HG03378 (cell line): ENCODE data around the gene TCOF1.

ENCODE experiments used
- ATAC-seq: cut with Tn5 transposase; IDR thresholded peaks from one replicate; pipeline ENCODE4 v1.9.1; 2021; ENCODE audit warnings: mild to moderate bottlenecking, moderate library complexity; ENCODE audit not compliant: unreplicated experiment

The TCOF1 gene

GRCh38 chr5:150446088-150446487 is 88.6 kb downstream of the TCOF1 start:
- no peak for ATAC-seq

DNA sequence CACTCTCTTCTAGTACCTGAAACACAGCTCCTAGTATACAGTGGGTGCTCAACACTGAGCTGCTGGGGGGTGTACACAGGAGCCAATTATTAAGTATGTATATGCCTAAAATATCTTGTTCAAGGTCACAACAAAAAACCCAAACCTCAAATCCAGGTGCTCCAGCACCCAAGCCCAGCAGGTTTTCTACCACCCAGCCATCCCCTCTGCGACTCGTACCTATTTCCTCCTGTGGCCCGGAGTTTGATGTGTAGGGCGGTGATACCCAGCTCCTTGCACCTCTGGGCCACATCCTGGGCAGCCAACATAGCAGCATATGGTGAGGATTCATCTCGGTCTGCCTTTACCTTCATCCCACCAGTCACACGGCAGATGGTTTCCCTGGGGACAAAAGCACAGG is 89.1 kb downstream of the TCOF1 start:
- ATAC-seq = no peak

- no peak for ATAC-seq
Observed at GRCh38 chr5:150447188-150447587, 89.7 kb downstream of the TCOF1 start.

DNA sequence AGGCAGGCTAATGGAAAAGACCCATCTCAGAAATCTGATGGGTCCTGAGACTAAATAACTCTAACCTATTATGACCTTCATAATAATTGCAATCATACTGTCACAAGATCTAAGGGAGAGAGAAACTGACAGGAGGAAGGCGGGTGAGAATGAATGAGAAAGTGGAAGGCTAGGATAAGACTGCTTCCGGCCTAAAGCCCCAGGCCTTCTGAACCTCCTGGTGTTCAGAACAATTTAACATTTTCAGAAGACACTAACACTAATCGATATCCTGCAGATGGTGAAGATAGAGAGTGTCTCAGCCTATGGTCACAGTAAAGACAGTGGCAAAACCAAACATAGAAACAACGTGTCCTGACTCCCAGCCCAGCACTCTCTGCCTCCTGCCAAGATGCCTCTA is 90.8 kb downstream of the TCOF1 start:
- no peak for ATAC-seq

DNA sequence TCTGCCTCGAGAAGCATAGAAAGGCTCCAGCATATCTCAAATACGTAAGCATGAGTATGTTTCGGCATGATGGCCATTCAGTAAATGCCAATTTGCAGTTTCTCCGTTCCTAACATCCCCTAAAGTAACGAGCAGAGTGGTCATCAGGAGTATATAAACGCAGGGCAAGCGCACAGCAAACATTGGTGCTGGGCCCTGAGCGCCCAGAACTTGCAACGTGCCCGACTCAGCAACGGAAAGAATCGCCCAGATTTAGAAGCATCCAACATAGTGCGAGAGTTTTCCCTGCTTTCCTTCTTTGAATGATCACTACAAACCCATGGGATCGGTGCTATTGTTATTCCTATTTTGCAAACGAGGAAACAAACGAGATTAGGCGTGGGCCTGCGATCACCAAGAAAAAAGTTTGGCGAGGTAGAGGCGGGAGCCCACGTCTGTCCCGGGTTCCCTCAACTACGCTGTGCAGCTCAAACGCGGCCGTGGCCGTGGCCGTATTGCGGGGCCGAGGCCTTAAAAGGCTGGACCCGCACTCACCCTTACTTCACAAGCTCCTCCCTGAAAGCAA is 91.5 kb downstream of the TCOF1 start:
- no peak for ATAC-seq
